SH-SY5Y (cell line): ENCODE results near the gene OXSM.

Experiments used
- GATA2 ChIP-seq: IDR thresholded peaks from 2 replicates; pipeline ENCODE4 v1.6.1; 2011; ENCODE audit warnings: mild to moderate bottlenecking, low read depth, low read length
- GATA3 ChIP-seq: IDR thresholded peaks from 2 replicates; pipeline ENCODE4 v1.6.1; 2011; ENCODE audit warnings: low read depth, mild to moderate bottlenecking, low read length, moderate library complexity

GRCh38 chr3:25801786-25802185 is 11.9 kb downstream of the OXSM start:
- TF ChIP-seq GATA2 (no peak), GATA3 (no peak)
